AG04450 (cell line): Measurements from ENCODE around the gene ZNF431. TPM values are rescaled to one million over a fixed set of nuclear protein-coding genes. Genes with fewer than 3 reads are reported as not detected.

ENCODE experiments used
- CTCF ChIA-PET: fragments of 300-600, 350-600 bp; formaldehyde crosslinking; extraction: SDS; loops from one replicate; lab custom pipeline; 2022; ENCODE audit warnings: antibody characterized with exemption, inconsistent platforms; lab: Charles Lee
- POLR2A ChIA-PET: fragments of 350-600 bp; formaldehyde crosslinking; extraction: SDS; loops from one replicate; lab custom pipeline; 2021; ENCODE audit warnings: antibody characterized with exemption, inconsistent platforms; lab: Yijun Ruan, JAX
- DNase-seq: peaks from one replicate; pipeline ENCODE4 v3.0.0-alpha.2; 2011; ENCODE audit warnings: low read depth, low spot score
- H3K27ac ChIP-seq: one replicate; pipeline ENCODE4 v1.5.1; 2012; ENCODE audit warnings: low read depth, low read length, control low read depth
- H3K27me3 ChIP-seq: one replicate; pipeline ENCODE4 v1.6.0; 2012; ENCODE audit warnings: low read length; ENCODE audit not compliant: control insufficient read depth, insufficient read depth
- H3K4me3 ChIP-seq: 2 replicates; pipeline ENCODE4 v1.5.1; 2011; ENCODE audit warnings: mild to moderate bottlenecking, low read depth, low read length, control low read depth
- H3K9me3 ChIP-seq: 2 replicates; pipeline ENCODE4 v1.5.1; 2012; ENCODE audit warnings: low read length; ENCODE audit not compliant: control insufficient read depth, insufficient read depth
- CTCF ChIP-seq: IDR thresholded peaks from 2 replicates; pipeline ENCODE4 v1.5.1; 2011; ENCODE audit warnings: low read depth, low read length, control low read depth, inconsistent platforms
- polyA plus RNA-seq: library from polyadenylated mRNA; depleted of rRNA; stranded (reverse); fragments of >200 nt; gene quantifications from 2 replicates; pipeline ENCODE4 v1.2.3, GENCODE V29; 2011

ZNF431 gene
- polyA plus RNA-seq, 1 experiment, result 5.8 TPM

DNA sequence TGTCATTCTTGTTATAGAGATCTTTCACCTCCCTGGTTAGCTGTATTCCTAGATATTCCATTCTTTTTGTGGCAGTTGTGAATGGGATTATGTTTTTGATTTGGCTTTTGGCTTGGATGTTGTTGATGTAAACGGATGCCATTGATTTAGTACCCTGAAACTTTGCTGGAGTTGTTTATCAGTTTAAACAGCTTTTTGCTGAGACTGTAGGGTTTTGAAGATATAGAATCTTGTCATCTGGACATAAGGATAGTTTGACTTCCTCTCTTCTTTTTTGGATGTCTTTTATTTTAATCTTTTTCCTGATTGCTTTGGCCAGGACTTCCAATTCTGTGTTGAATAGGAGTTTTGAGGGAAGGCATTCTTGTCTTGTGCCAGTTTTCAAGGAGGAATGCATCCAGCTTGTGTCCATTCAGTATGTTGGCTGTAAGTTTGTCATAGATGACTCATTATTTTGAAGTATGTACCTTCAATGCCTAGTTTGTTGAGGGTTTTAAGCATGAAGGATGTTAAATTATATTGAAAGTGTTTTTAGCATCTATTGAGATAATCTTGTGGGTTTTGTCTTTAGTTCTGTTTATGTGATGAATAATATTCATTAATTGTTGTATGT lies 16.8 kb downstream of the ZNF431 start:
- no peaks in the 10 kb centered on the region for H3K27me3 ChIP-seq
- POLR2A ChIA-PET, result no interaction called here
- TF ChIP-seq CTCF, result no peak
- peaks cover 18% of the 10 kb centered on the region for H3K9me3 ChIP-seq
- CTCF ChIA-PET, result no interaction called here
- no peak overlapping the region for H3K27ac ChIP-seq
- DNase-seq, result peak; percentile 4
- H3K4me3 ChIP-seq, result no peak overlapping the region

DNA sequence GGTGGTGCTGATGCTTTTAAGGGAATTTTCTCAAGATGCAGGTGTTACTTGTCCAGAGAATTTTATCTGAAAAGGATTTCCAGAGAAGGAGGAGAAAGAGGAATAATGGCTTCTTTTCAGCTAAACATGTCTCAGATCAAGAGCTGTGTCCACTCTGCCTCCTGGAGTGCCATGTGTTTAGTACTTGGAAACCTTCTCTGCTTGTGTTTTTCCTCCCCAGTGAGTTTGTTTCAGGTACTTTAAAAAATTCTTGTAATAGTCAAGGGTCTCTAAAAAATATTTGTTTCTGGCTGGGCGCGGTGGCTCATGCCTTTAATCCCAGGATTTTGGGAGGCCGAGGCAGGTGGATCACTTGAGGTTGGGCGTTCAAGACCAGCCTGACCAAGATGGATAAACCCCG lies 22.7 kb downstream of the ZNF431 start:
- ChIA-PET CTCF (no interaction called here), POLR2A (no interaction called here)
- no peaks in the 10 kb centered on the region for H3K9me3 ChIP-seq
- no peak overlapping the region for H3K4me3 ChIP-seq
- no peaks in the 10 kb centered on the region for H3K27me3 ChIP-seq
- no peak for DNase-seq
- TF ChIP-seq CTCF, result no peak
- H3K27ac ChIP-seq, result no peak overlapping the region

GRCh38 chr19:21166436-21166835 lies 24.6 kb downstream of the ZNF431 start:
- no peak for TF ChIP-seq CTCF
- no peak overlapping the region for H3K4me3 ChIP-seq
- DNase-seq, result no peak
- CTCF ChIA-PET, result no interaction called here
- H3K27me3 ChIP-seq, result no peaks in the 10 kb centered on the region
- no peaks in the 10 kb centered on the region for H3K9me3 ChIP-seq
- POLR2A ChIA-PET, result no interaction called here
- no peak overlapping the region for H3K27ac ChIP-seq

DNA sequence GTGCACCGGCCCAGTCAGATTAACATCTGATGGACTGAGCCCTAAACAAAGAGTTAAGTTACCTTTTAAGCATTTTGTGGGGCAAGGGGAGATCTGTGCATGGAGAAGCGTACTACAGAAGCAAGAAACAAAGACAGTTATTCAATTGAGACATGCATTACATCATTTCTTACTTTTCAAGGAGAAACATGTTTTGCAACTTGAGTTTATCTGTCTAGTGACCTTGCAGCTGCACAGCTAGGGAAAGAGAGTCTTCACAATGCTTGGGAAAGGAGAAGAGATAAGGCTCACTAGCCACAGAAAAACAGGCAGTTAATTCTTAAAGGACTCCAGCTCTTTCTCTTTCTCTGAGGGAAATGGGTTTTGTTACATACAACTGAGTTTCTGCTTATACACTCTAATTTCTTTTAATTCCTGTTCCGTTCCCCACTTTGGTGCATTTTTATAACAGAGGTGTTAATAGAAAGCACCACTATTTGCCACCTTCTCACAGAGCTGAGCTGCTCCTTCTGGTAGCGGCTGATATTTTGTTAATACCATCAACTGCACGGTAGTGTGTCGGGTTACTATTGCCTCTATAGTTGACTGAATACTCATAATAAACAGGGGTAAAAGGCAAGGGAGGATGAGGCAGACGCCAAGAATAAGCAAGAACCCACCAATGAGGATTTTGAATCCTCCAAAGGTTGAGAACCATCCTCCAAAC lies 55.9 kb downstream of the ZNF431 start:
- TF ChIP-seq CTCF, result no peak
- no peak overlapping the region for H3K27ac ChIP-seq
- no peak for DNase-seq
- no peak overlapping the region for H3K4me3 ChIP-seq
- H3K9me3 ChIP-seq, result peaks cover 4% of the 10 kb centered on the region
- CTCF ChIA-PET, result no interaction called here
- no peaks in the 10 kb centered on the region for H3K27me3 ChIP-seq
- POLR2A ChIA-PET, result no interaction called here

DNA sequence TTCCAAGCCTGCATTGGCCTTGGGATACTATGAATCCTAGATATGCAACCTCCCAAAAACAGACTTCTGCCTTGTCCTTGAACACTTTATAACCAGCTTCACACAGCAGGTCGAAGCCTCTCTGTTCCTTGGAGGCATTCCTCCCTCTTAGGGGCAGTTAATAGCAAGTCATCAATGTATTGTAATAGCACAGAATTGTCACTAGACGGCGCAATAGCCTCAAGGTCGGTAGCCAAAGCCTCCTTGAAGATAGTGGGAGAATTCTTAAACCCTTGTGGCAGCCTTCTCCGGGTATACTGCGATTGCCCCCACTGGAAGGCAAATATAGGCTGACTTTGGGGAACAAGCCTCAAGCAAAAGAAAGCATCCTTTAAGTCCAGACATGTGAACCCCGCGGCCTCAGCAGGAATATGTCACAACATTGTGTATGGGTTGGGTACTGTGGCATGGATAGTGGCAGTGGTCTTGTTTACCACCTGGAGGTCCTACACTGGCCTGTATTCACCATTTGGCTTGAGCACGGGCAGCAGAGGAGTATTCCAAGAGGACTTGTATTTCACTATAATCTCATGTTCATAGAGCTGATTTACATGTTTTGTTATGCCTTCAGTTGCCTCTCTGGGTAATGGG lies 61.1 kb downstream of the ZNF431 start:
- DNase-seq, result no peak

More for the DNA sequence above, 61.1 kb downstream of the ZNF431 start:
- no peak overlapping the region for H3K4me3 ChIP-seq
- H3K9me3 ChIP-seq, result peaks cover 9% of the 10 kb centered on the region; the same call in 1 of the 2 replicates
- peak; percentile 34 for TF ChIP-seq CTCF
- H3K27ac ChIP-seq, result no peak overlapping the region
- POLR2A ChIA-PET, result no interaction called here
- CTCF ChIA-PET, result interaction anchor here (0.6 kb wide), 1 partner anchor 48 kb away, joined by 5 read pairs; no protein-coding TSS in a partner anchor
- H3K27me3 ChIP-seq, result no peaks in the 10 kb centered on the region
